ENCODE results near the gene UBXN4. TPM values are rescaled to one million over a fixed set of nuclear protein-coding genes. Genes with fewer than 3 reads are reported as not detected.

UBXN4 gene
- total RNA-seq, 1 donor from 2014 or later: 94.3 TPM

DNA sequence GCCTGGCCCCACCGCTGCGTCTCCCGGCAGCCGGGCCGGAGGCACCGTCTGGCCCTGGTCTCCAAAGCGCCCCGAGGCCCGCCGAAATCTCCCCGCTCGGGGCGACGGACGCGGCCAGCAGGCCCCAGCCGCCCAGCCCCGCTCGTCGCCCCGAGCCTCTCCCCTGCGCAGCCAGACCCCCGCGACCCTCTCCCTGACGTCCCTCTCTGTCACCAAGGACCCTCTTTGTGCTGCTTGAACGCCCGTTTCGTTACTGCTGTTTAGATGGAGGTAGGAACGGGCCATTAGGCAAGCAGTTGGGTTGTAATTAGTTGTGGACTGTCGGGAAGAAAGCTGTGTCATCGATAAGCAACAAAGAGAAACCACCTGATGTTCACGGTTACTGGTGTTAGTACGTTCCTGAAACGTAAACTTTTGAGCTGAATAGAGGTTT, 686 bp downstream of the UBXN4 start:
- peak; percentile 72 for DNase-seq (ENCODE audit: low spot score)

DNA sequence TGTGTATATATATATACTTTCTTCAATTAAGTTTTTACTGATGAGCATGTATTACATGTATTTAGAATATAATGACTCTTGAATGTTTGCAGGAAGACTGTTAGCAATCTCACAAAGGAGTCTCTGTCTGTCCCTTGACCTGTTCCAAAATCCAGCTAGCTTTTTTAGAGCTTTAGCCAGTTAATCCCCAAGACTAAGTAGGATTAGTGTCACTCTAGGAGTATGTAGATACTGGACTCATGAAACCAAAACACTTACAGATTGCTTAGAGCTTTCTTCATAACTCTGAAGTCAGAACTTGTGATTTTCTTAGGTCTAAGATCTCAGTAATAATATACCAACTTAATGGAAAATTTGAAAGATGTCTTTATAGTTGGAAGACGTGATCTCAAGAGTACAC, 2.2 kb downstream of the UBXN4 start:
- Histone ChIP-seq H3K36me3 (no peaks in the 10 kb centered on the region), H3K4me3 (peak overlapping the region; percentile 92), H3K4me2 (peak overlapping the region; percentile 91), H3F3A (ENCODE audit: low read depth) (peaks cover 25% of the 10 kb centered on the region), H3K4me1 (peaks cover 19% of the 10 kb centered on the region), H3K9me3 (ENCODE audit: low read depth) (no peaks in the 10 kb centered on the region), H4K20me1 (ENCODE audit: low read depth) (peaks cover 33% of the 10 kb centered on the region), H3K9ac (no peak overlapping the region), H3K27ac (no peak overlapping the region), H3K79me2 (ENCODE audit: low read depth) (peaks cover 68% of the 10 kb centered on the region), H3K27me3 (no peaks in the 10 kb centered on the region), H2AFZ (replicated peaks) (no peak overlapping the region)
- H3K4me3 Mint-ChIP-seq: peak overlapping the region; percentile 65
- H3K27me3 Mint-ChIP-seq (ENCODE audit: insufficient read depth, low read depth): peaks cover 3% of the 10 kb centered on the region
- TF ChIP-seq EZH2phosphoT487 (IDR thresholded peaks at IDR 0.05) (no peak), EZH2 (IDR thresholded peaks at IDR 0.05) (no peak)
- TF ChIP-seq, protein P1, sequence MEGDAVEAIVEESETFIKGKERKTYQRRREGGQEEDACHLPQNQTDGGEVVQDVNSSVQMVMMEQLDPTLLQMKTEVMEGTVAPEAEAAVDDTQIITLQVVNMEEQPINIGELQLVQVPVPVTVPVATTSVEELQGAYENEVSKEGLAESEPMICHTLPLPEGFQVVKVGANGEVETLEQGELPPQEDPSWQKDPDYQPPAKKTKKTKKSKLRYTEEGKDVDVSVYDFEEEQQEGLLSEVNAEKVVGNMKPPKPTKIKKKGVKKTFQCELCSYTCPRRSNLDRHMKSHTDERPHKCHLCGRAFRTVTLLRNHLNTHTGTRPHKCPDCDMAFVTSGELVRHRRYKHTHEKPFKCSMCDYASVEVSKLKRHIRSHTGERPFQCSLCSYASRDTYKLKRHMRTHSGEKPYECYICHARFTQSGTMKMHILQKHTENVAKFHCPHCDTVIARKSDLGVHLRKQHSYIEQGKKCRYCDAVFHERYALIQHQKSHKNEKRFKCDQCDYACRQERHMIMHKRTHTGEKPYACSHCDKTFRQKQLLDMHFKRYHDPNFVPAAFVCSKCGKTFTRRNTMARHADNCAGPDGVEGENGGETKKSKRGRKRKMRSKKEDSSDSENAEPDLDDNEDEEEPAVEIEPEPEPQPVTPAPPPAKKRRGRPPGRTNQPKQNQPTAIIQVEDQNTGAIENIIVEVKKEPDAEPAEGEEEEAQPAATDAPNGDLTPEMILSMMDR (IDR thresholded peaks at IDR 0.05): no peak
- H3K9me3 Mint-ChIP-seq: no peaks in the 10 kb centered on the region
- H3K27ac Mint-ChIP-seq: peak overlapping the region; percentile 5
- H3K36me3 Mint-ChIP-seq: peaks cover 25% of the 10 kb centered on the region
- DNase-seq (ENCODE audit: low spot score): peak; percentile 72
- H3K4me1 Mint-ChIP-seq: peaks cover 16% of the 10 kb centered on the region

More for the DNA sequence above, 686 bp downstream of the UBXN4 start:
- Mint-ChIP-seq H3K4me3 (peak overlapping the region; percentile 99), H3K9me3 (no peaks in the 10 kb centered on the region), H3K27me3 (ENCODE audit: insufficient read depth, low read depth) (peaks cover 3% of the 10 kb centered on the region), H3K4me1 (peaks cover 16% of the 10 kb centered on the region), H3K27ac (peak overlapping the region; percentile 99), H3K36me3 (peaks cover 21% of the 10 kb centered on the region)
- TF ChIP-seq EZH2phosphoT487 (IDR thresholded peaks at IDR 0.05) (peak; percentile 38), EZH2 (IDR thresholded peaks at IDR 0.05) (no peak)
- TF ChIP-seq, protein P1 (IDR thresholded peaks at IDR 0.05): no peak
- Histone ChIP-seq H3K27me3 (no peaks in the 10 kb centered on the region), H3K36me3 (no peaks in the 10 kb centered on the region), H2AFZ (replicated peaks) (peak overlapping the region; percentile 55), H3K4me2 (peak overlapping the region; percentile 91), H3K27ac (peak overlapping the region; percentile 97), H3K9me3 (ENCODE audit: low read depth) (no peaks in the 10 kb centered on the region), H4K20me1 (ENCODE audit: low read depth) (peaks cover 31% of the 10 kb centered on the region), H3K4me1 (peaks cover 19% of the 10 kb centered on the region), H3F3A (ENCODE audit: low read depth) (peaks cover 25% of the 10 kb centered on the region), H3K79me2 (ENCODE audit: low read depth) (peaks cover 54% of the 10 kb centered on the region), H3K4me3 (peak overlapping the region; percentile 92), H3K9ac (peak overlapping the region; percentile 90)

DNA sequence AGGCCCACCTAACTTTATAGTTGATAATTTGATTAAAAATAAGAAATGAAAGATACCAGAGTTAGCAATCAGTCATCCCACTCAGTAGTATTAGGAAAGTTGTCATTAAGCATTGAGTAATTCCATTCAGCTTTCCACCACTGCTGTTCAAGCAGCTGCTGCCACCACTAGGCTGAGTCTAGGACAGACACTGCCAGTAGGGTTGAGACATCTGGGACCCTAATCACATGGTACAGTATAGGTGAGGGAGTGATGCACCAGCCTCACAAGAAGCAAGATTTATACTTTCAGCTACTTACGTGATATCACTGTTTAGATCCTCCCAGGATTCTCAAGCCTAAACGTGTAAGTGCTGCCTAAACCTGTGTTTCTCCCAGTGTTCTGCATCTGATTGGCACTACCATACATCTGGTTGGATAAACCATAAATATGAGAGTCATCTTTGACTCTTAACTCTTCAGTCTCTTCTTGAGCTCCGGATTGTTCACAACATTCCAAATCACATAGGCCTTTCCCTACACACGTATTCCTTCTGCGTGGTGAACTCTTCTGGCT, 3.2 kb downstream of the UBXN4 start:
- Histone ChIP-seq H3K9ac (no peak overlapping the region), H3K4me2 (peak overlapping the region; percentile 91), H3F3A (ENCODE audit: low read depth) (peaks cover 25% of the 10 kb centered on the region), H3K79me2 (ENCODE audit: low read depth) (peaks cover 78% of the 10 kb centered on the region), H3K9me3 (ENCODE audit: low read depth) (no peaks in the 10 kb centered on the region), H4K20me1 (ENCODE audit: low read depth) (peaks cover 33% of the 10 kb centered on the region), H3K4me1 (peaks cover 19% of the 10 kb centered on the region), H3K27ac (no peak overlapping the region), H3K36me3 (peaks cover 4% of the 10 kb centered on the region), H3K27me3 (no peaks in the 10 kb centered on the region), H3K4me3 (peak overlapping the region; percentile 92), H2AFZ (replicated peaks) (no peak overlapping the region)
- Mint-ChIP-seq H3K4me3 (peak overlapping the region; percentile 36), H3K27ac (no peak overlapping the region), H3K27me3 (ENCODE audit: insufficient read depth, low read depth) (peaks cover 3% of the 10 kb centered on the region), H3K36me3 (peaks cover 34% of the 10 kb centered on the region), H3K4me1 (peaks cover 16% of the 10 kb centered on the region), H3K9me3 (no peaks in the 10 kb centered on the region)
- peak; percentile 34 for DNase-seq (ENCODE audit: low spot score)
- TF ChIP-seq, protein P1 (IDR thresholded peaks at IDR 0.05): peak; percentile 28
- TF ChIP-seq EZH2 (IDR thresholded peaks at IDR 0.05): no peak
- no peak for TF ChIP-seq EZH2phosphoT487 (IDR thresholded peaks at IDR 0.05)
